HG03521 (cell line): ENCODE measurements around the gene TPP1.

Experiments
- ATAC-seq: cut with Tn5 transposase; IDR thresholded peaks from one replicate; pipeline ENCODE4 v1.9.1; 2021; ENCODE audit warnings: mild to moderate bottlenecking, moderate library complexity; ENCODE audit not compliant: unreplicated experiment

Gene TPP1

GRCh38 chr11:6647836-6648235, 28.6 kb upstream of the TPP1 start:
- no peak for ATAC-seq

DNA sequence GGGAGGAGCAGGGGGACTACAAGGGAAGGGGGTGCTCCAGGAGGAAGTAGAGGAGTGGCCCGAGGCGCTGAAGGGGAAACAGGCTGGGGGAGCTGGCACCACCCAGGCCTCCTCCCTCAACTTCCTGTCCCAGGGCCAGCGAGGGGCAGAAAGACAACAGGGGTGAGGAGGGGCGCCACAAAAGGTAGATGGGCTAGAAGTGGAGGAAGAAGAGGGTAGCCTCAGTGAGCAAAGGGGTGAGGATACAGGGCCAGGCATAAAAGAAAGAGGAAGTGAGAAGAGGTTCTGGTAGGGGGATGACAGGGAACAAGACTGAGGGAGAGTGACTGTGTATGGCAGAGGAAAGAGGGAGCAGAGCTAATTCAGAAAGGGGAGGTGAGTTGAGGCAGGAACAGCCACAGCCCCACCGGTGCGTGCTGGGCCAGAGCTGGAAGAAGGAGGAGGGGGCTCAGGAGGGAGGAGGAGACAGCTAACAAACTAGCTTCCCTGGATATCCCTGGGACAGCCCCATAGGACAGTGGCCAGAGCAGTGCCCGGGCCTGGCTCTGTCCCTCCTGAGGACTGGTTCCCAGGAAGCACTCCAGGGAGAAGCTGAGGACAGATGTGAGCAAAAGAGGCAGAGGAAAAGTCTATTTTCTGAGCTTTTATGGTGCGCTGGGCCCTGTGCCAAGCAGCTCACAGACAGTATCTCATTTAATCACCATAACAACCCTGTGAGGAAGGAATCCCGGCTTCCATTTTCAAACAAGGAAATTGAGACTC, 27.9 kb upstream of the TPP1 start:
- ATAC-seq, result peak; percentile 92

GRCh38 chr11:6646576-6646917, 27.3 kb upstream of the TPP1 start:
- no peak for ATAC-seq

DNA sequence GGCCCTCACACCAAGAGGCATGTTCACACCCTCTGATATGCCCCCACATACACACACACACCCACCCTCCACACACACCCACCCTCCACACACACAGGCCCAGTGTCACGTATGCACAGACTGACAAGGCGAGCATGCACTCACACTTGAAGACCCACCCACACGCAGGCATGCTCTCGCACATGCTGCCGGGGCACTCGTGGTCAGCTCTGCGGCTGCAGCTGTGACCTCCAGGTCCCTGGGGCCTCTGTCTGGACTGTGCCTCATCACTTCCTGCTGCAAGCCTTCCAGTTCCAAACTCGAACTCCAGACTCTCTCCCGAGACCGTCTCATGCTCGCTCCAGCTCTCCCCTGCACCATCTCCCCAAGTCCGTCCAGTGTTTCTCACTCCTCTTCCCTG, 26.8 kb upstream of the TPP1 start:
- ATAC-seq, result no peak

GRCh38 chr11:6642957-6643356, 23.7 kb upstream of the TPP1 start:
- no peak for ATAC-seq

DNA sequence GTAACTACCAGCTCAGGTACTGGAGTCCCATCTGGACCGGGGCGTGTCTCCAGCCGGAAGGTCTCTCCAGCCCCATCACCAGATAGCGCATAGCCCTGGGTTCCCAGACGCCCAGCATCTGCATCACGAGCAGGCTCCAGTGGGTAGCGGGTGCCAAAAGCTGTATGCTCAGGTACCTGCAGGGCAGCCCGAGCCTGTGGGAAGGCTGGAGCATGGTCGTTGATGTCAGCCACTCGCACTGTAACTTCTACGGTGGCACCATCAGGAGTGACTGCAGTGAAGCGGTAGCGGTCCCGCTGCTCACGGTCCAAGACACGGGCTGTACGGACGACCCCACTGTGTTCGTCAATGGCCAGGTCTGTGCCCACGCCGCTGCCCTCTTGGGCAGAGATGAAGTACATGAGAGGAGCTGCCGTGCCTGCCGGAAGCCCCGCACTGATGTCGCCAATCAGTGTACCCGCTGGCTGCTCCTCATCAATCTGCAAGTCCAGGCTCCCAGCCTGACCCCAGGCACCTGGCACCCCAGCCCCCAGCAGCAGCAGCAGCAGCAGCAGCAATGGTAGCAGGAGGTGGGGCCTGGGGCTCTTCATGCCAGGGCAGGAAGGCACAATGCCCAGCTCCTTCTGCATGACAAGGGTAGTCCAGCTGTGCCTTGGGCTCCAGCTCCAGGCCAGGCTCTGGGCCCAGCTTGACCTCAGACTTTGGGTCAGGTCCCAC, 21.9 kb upstream of the TPP1 start:
- ATAC-seq, result no peak

GRCh38 chr11:6640036-6640984, 21.1 kb upstream of the TPP1 start:
- no peak for ATAC-seq

DNA sequence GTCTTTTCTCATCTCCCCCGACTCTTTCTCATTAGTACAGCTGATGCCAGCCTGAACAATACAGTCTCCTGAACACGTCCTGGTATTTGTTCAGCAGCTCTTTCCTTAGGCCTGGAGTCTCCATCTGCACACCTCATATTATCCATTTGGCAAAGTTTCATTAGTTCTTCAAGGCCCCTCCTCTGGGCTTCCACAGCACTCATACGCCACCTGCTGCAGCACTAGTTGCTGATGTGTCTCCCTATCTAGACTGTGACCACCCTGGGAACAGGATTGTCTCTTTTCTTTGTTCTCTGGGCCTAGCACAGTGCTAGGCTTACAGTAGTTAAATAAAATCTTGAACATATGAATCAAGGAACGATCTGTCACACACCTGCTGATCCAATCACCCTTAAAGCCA, 19.2 kb upstream of the TPP1 start:
- no peak for ATAC-seq

DNA sequence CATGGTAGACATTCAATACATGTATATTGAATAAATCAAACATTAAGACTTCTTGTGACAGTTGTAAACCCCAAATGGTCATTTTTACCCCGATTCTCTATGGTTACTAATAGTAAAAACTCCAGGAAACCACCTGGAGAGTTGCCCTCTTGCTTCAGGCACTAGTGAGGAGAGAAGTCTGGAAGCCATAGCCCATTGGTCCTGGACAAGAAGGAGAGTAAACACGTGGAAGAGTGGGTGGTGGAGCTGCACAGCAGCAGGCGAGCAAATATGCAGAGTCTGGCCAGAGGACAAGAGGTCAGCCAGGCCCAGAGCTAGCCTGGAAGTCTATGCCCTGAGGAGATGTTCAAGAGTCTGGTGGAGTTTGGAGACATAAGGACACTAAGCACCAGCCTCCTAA, 18.6 kb upstream of the TPP1 start:
- ATAC-seq, result no peak

DNA sequence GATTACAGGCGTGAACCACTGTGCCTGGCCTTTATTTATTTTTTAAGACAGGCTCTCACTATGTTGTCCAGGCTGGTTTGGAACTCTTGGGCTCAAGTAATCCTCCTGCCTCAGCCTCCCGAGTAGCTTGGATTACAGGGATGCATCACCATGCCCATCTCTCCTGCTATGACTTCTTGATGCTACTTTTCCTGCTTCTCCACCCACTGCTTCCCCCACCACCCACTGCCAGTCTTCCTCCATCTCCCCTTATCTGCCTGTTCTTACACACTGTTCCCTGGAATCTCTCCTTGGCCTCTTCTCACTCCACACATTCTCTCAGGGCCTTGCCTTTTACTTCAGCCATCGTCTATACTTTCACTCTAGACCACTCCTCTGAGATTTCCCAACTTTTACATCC, 17.3 kb upstream of the TPP1 start:
- no peak for ATAC-seq

DNA sequence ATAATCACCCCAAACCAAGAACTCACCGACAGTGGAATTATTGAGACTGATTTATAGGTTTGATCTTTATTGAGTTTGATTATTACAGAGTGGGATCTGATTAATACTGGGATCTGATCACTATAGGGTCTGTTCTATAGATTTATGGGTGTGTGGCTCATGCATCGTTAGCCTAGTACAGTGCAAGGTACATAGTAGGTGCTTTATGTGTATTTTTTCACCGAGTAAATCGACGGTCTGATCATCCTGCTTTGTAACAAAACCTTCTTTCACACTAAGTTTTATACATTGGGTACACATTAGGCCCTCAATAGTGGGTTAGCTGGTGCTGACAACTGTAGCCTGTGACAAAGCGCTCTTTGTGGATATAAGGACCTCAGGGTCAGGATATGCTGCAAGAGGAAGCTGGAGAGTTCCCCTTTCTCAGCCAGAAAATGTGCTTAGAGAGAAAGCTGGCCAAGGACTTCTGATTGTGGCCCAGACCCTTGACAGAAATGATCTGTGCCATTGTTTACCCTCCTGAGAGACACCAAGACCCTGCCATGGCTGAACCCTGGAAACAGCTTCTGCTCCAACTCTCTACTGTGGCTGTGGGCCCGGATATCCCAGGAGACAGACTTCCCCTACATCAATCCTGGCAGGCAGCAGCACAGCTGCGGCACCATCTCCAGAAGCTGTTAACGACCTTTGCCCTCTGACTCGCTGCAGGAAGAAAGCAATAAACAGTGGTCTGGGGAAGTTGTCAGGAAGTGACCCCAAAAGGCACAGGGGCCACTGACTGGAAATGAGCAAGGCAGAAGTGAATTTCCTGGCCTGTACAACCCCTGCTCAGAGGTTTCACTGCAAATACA, 16.1 kb upstream of the TPP1 start:
- no peak for ATAC-seq

DNA sequence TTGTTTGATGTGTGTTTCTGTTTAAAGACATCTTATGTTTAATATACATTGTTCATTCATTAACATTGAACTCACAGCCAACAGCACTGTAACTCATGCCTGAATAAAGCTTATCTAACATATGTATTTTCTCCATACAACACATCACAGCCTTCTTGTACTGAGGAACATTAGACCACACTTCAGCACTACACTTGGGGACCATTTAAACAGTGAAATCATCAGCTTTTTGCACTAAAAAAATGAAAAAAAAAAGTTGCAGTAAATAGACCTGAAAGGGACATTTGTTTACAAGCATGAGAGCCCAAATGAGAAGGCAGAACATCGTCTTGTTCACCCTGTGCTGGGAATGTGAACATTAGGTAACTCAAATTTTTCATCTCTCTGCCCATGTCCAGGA, 15.3 kb upstream of the TPP1 start:
- ATAC-seq, result no peak

- no peak for ATAC-seq
These were observed 14.5 kb upstream of the TPP1 start for GRCh38 chr11:6633422-6634408.

GRCh38 chr11:6632116-6633073, 13.2 kb upstream of the TPP1 start:
- ATAC-seq, result no peak

DNA sequence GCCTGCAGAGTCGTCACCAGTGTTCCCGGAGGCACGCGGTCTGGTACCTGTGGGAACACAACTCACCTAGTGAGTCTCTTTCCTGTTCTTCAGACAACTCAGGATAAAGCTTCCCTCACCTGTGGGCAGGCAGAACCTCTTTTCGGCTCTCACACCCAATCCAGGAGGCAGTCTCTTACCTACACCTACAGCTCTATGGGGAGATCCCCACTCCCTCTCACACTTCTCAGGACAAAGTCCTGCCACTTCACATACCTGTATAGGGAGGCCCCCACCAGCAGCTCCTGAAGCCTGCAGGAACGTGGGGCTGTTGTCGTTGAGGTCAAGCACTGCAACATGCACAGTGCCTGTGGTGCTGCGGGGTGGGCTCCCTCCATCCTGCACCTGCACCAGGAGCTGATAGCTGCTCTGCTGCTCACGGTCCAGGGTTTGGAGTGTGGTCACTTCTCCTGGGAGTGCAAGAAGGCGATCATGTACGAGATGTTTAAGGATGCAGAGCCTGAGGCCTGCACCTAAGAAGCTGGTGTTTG, 12.2 kb upstream of the TPP1 start:
- no peak for ATAC-seq

GRCh38 chr11:6630632-6631291, 11.5 kb upstream of the TPP1 start:
- no peak for ATAC-seq

DNA sequence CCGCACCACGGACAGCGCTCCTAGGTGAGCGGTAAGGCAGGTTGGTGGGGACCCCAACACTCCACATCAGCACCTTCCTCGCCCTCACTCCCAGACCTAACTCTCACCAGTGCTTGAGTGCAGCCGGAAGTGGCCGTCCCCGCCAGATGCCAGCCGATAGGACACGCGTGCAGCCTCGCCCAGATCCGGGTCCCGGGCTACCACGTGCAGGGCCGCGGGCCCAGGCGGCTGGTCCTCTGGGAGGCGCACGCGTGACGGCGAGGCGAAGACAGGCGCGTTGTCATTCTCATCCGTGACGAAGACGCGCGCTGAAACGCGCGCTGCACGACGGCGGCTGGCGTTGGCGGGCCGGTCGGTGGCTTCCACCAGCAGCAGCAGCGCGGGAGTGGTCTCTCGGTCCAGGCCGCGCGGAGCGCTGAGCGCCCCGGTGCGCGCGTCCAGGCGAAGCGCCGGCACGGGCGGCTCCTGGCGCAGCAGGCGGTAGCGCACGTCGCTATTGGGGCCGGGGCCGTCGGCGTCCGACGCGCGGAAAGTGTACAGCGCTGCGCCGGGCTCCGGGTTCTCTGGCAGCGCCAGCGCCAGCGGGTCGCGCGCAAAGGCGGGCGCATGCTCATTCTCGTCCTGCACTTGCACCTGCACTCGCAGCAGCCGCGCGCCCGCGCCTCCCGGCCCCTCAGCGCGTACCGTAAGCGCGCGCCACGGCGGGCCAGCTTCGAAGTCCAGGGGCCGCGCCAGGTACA, 10.8 kb upstream of the TPP1 start:
- no peak for ATAC-seq
